HCT116 (cell line): ENCODE data around the gene CACNA2D3.

Experiments
- CBX3 ChIP-seq: IDR thresholded peaks from 2 replicates; pipeline ENCODE4 v1.6.1; 2012; ENCODE audit warnings: low read depth
- CEBPB ChIP-seq: IDR thresholded peaks from 2 replicates; pipeline ENCODE4 v1.6.1; 2012; ENCODE audit warnings: low read depth
- CTCF ChIP-seq, 3 experiments: fragments of 200-600 bp in 1 of 3; sonication (generic) in 1 of 3; IDR thresholded peaks in 2 of 3; conservative IDR thresholded peaks in 1 of 3; 2 replicates each; pipeline ENCODE4 v1.5.1; 2012 to 2017; ENCODE audit warnings: low read depth in 2 of 3, low read length in 2 of 3, antibody characterized with exemption in 1 of 3, borderline replicate concordance in 1 of 3, control low read depth in 1 of 3, mild to moderate bottlenecking in 1 of 3, mixed read lengths in 1 of 3, mixed run types in 1 of 3, moderate library complexity in 1 of 3; ENCODE audit not compliant: insufficient read depth in 1 of 3
- EZH2 ChIP-seq: fragments of 200-600 bp; sonication (generic); IDR thresholded peaks from 2 replicates; pipeline ENCODE4 v1.6.1; 2017; ENCODE audit warnings: antibody characterized with exemption, mixed run types
- EZH2phosphoT487 ChIP-seq: fragments of 200-600 bp; IDR thresholded peaks from 2 replicates; pipeline ENCODE4 v1.6.1; 2018; ENCODE audit warnings: antibody characterized with exemption, borderline replicate concordance
- MAX ChIP-seq: IDR thresholded peaks from 2 replicates; pipeline ENCODE4 v1.6.1; 2012
- POLR2A ChIP-seq: IDR thresholded peaks from 2 replicates; pipeline ENCODE4 v1.7.0; 2011; ENCODE audit warnings: borderline replicate concordance; ENCODE audit not compliant: insufficient read depth, insufficient read length; ENCODE audit errors: extremely low read depth
- POLR2AphosphoS5 ChIP-seq: IDR thresholded peaks from 2 replicates; pipeline ENCODE4 v1.6.1; 2011; ENCODE audit warnings: mild to moderate bottlenecking, low read depth, low read length, moderate library complexity
- REST ChIP-seq: IDR thresholded peaks from 2 replicates; pipeline ENCODE4 v1.6.1; 2012; ENCODE audit warnings: low read depth
- SIN3A ChIP-seq: IDR thresholded peaks from 2 replicates; pipeline ENCODE4 v1.6.1; 2012; ENCODE audit warnings: low read depth
- SP1 ChIP-seq: IDR thresholded peaks from 2 replicates; pipeline ENCODE4 v1.6.1; 2012; ENCODE audit warnings: low read depth
- SRF ChIP-seq: IDR thresholded peaks from 2 replicates; pipeline ENCODE4 v1.6.1; 2012; ENCODE audit warnings: low read depth
- YY1 ChIP-seq: IDR thresholded peaks from 2 replicates; pipeline ENCODE4 v1.6.1; 2011; ENCODE audit warnings: low read length, low read depth, moderate library complexity, mild to moderate bottlenecking; ENCODE audit not compliant: insufficient replicate concordance; ENCODE audit errors: extremely low read depth

- TF ChIP-seq EZH2phosphoT487 (no peak), EZH2 (no peak), POLR2AphosphoS5 (no peak), YY1 (no peak), SIN3A (no peak), CTCF (IDR thresholded peaks at IDR 0.05 in 2 of 3, conservative IDR thresholded peaks at IDR 0.05 in 1 of 3; ENCODE audit: borderline replicate concordance in 1 of 3, insufficient read depth in 1 of 3, low read depth in 2 of 3, low read length in 2 of 3) (no peak), REST (no peak), POLR2A (no peak), SP1 (no peak), CBX3 (no peak), MAX (no peak), CEBPB (no peak), SRF (no peak)
These were observed 190.0 kb downstream of the CACNA2D3 start for GRCh38 chr3:54312156-54312899.
